ENCODE data around the gene IFITM10. TPM values are rescaled to one million over a fixed set of nuclear protein-coding genes. Genes with fewer than 3 reads are reported as not detected.

IFITM10 gene
- total and polyA plus RNA-seq, 10 of the 15 experiments (the other 5 are each of a cell fraction or from before 2014, with no cell fraction given) = 0.04 to 0.27 TPM; not detected in 8

DNA sequence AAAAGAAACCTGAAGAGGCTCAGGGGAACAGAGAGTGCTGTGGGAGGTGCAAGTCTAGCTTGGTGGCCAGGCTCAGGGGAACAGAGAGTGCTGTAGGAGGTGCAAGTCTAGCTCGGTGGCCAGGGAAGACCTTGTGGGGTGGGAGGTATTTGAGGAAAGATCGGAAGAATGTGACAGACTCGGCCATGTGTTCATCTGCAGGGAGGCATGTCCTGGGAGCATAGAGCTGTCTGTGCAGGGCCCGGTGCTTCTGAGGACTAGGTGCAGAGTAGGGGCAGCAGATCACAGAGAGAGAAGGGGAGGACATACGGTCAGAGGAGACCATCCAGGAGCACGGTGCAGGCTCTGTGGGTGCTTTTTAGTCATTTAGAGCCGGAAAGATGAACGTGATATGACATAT, 10.8 kb downstream of the IFITM10 start:
- POLR2A ChIA-PET = no interaction called here
- TF ChIP-seq ZNF274 (IDR thresholded peaks at IDR 0.05; ENCODE audit: insufficient read depth, insufficient read length) (no peak), IKZF2 (IDR thresholded peaks at IDR 0.05) (no peak), SPI1 (IDR thresholded peaks at IDR 0.05; ENCODE audit: borderline replicate concordance, insufficient read depth, low read depth, low read length) (peak; percentile 14; the same call in 1 of the 2 replicates)
- TF ChIP-seq, protein P1, sequence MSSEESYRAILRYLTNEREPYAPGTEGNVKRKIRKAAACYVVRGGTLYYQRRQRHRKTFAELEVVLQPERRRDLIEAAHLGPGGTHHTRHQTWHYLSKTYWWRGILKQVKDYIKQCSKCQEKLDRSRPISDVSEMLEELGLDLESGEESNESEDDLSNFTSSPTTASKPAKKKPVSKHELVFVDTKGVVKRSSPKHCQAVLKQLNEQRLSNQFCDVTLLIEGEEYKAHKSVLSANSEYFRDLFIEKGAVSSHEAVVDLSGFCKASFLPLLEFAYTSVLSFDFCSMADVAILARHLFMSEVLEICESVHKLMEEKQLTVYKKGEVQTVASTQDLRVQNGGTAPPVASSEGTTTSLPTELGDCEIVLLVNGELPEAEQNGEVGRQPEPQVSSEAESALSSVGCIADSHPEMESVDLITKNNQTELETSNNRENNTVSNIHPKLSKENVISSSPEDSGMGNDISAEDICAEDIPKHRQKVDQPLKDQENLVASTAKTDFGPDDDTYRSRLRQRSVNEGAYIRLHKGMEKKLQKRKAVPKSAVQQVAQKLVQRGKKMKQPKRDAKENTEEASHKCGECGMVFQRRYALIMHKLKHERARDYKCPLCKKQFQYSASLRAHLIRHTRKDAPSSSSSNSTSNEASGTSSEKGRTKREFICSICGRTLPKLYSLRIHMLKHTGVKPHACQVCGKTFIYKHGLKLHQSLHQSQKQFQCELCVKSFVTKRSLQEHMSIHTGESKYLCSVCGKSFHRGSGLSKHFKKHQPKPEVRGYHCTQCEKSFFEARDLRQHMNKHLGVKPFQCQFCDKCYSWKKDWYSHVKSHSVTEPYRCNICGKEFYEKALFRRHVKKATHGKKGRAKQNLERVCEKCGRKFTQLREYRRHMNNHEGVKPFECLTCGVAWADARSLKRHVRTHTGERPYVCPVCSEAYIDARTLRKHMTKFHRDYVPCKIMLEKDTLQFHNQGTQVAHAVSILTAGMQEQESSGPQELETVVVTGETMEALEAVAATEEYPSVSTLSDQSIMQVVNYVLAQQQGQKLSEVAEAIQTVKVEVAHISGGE (CRISPR knock-in tag; IDR thresholded peaks at IDR 0.05) = no peak
- no peaks in the 10 kb centered on the region for H3K4me1 ChIP-seq (ENCODE audit: control insufficient read depth, insufficient read depth, low read length)
- no peaks in the 10 kb centered on the region for H3K36me3 ChIP-seq (ENCODE audit: control insufficient read depth in 2 of 2, insufficient read depth in 2 of 2, low read length in 1 of 2)
- H3K27ac ChIP-seq (ENCODE audit: control insufficient read depth, insufficient read depth) = no peak overlapping the region
- CTCF ChIA-PET = interaction anchor here (1.3 kb wide), 1 partner anchor 45 kb away, joined by 4 read pairs; no protein-coding TSS in a partner anchor
- no peak overlapping the region for H3K4me3 ChIP-seq
- in situ Hi-C loops (cut with MboI) = no loop called here
- H3K79me2 ChIP-seq (ENCODE audit: control insufficient read depth, insufficient read depth, low read length) = no peaks in the 10 kb centered on the region
- RAD21 ChIA-PET (ENCODE audit: unreplicated experiment) = interaction anchor here (0.7 kb wide), 1 partner anchor 9 kb away, joined by 4 read pairs; no protein-coding TSS in a partner anchor
- H2AFZ ChIP-seq (ENCODE audit: control insufficient read depth, low read depth, low read length) = no peak overlapping the region
- DNase-seq (ENCODE audit: low read depth, low spot score) = no peak
- no peaks in the 10 kb centered on the region for H3K27me3 ChIP-seq (replicated peaks in 1 of 2; ENCODE audit: control insufficient read depth in 2 of 2, insufficient read depth in 2 of 2, low read length in 1 of 2)
- WGBS (ENCODE audit: insufficient coverage, insufficient replicate concordance, low lambda C conversion rate, missing lambda C conversion rate) = 15% methylated on average over 8 of the region's 8 CpGs
- no peak for ATAC-seq
- H4K20me1 ChIP-seq (ENCODE audit: control insufficient read depth, insufficient read depth) = no peaks in the 10 kb centered on the region
- intact Hi-C loops (cut with micrococcal nuclease; ENCODE audit: unreplicated experiment) = no loop called here
- no peak overlapping the region for H3K9ac ChIP-seq (ENCODE audit: control insufficient read depth, insufficient read depth, low read length)
- SMC1A ChIA-PET (ENCODE audit: uncharacterized antibody, unreplicated experiment) = no interaction called here
- no peak for FAIRE-seq
- H3K4me2 ChIP-seq (ENCODE audit: control insufficient read depth, insufficient read depth) = no peak overlapping the region
- peaks cover 2% of the 10 kb centered on the region; the same call in 2 of the 3 replicates for H3K9me3 ChIP-seq (replicated peaks; ENCODE audit: control insufficient read depth, insufficient read depth, low read length)
- no TSS peak for BruUV-seq (replicated peaks)

Measured in GM12878 (cell line).